ENCODE measurements around the gene ATP4B.
"Not testable (repeated sequence)": the region's sequence is repeated elsewhere in the genome, so short reads cannot be mapped to it uniquely, and the experiment has no call there.

Gene ATP4B

DNA sequence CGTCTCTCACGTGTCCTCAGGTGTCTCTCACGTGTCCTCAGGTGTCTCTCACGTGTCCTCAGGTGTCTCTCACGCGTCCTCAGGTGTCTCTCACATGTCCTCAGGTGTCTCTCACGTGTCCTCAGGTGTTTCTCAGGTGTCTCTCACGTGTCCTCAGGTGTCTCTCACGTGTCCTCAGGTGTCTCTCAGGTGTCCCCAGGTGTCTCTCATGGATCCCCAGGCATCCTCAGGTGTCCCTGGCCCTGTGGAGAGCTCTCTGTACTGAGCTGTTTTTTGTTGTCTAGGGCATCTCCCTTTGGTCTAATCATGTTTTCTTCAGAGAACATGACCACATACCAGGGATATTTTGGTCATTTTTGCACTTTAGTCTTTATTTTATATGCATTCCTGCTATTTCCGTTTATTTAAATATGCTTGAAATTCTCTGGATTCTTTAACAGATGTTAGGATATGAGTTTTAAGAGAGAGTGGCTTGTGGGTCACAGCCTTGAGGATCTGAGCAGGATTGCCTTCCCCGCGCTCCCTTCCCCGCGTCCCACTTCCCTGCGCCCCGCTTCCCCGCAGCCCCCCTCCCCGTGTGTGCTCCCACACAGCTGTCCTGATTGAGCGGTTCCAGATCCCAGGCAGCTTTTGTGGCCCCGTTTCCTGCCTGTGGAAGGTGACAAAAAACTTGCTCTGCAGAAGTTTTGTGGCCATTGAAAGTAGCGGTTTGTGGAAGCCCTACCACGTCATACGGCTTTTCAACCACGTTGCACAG is 31.9 kb downstream of the ATP4B start:
- H4K91ac ChIP-seq (ENCODE audit: low read length), result no peak overlapping the region
- peaks cover 18% of the 10 kb centered on the region for H3K4me1 ChIP-seq (ENCODE audit: control insufficient read depth, insufficient read depth, low read depth, low read length)
- no peak overlapping the region for H4K8ac ChIP-seq (ENCODE audit: low read length)
- H2BK120ac ChIP-seq (ENCODE audit: low read depth, low read length), result no peak overlapping the region
- no peak overlapping the region for H2BK15ac ChIP-seq (ENCODE audit: low read depth, poor library complexity, severe bottlenecking)
- no peak overlapping the region for H3K4me3 ChIP-seq (ENCODE audit: insufficient read depth in 1 of 2, low read depth in 1 of 2, low read length in 2 of 2)
- H3K23ac ChIP-seq (ENCODE audit: low read length in 2 of 2), result no peak overlapping the region
- peaks cover 47 to 64% of the 10 kb centered on the region in 2 experiments for H3K36me3 ChIP-seq (ENCODE audit: control insufficient read depth in 1 of 2, insufficient read depth in 2 of 2, low read depth in 1 of 2, low read length in 2 of 2)
- 83% methylated on average over 24 of the region's 24 CpGs for WGBS
- no peaks in the 10 kb centered on the region for H3K9me3 ChIP-seq (ENCODE audit: control insufficient read depth, low read length)
- no peak overlapping the region for H2BK12ac ChIP-seq (ENCODE audit: low read length in 2 of 2)
- H3K4me2 ChIP-seq (ENCODE audit: low read length, poor library complexity, severe bottlenecking), result no peak overlapping the region
- no peak overlapping the region for H3K4ac ChIP-seq (ENCODE audit: low read depth in 1 of 2, low read length in 2 of 2)
- no peak overlapping the region for H3K18ac ChIP-seq (ENCODE audit: low read depth in 1 of 2, low read length in 2 of 2)
- H2AFZ ChIP-seq (ENCODE audit: low read depth, low read length), result no peak overlapping the region
- H3K14ac ChIP-seq (ENCODE audit: low read length in 2 of 2), result no peak overlapping the region
- H3K27ac ChIP-seq (ENCODE audit: low read length, poor library complexity, severe bottlenecking), result peak overlapping the region; percentile 51
- peak; percentile 40 for DNase-seq
- H3K9ac ChIP-seq (ENCODE audit: low read length), result no peak overlapping the region
- H3K79me1 ChIP-seq (replicated peaks; ENCODE audit: low read length, poor library complexity, severe bottlenecking), result peaks cover 43% of the 10 kb centered on the region
- no peak overlapping the region for H2AK5ac ChIP-seq (ENCODE audit: low read length, severe bottlenecking)
- no peak overlapping the region for H2BK5ac ChIP-seq (ENCODE audit: low read depth, low read length, poor library complexity, severe bottlenecking)
- no peaks in the 10 kb centered on the region for H3K27me3 ChIP-seq (ENCODE audit: control insufficient read depth in 1 of 2, insufficient read depth in 1 of 2, low read length in 2 of 2)

DNA sequence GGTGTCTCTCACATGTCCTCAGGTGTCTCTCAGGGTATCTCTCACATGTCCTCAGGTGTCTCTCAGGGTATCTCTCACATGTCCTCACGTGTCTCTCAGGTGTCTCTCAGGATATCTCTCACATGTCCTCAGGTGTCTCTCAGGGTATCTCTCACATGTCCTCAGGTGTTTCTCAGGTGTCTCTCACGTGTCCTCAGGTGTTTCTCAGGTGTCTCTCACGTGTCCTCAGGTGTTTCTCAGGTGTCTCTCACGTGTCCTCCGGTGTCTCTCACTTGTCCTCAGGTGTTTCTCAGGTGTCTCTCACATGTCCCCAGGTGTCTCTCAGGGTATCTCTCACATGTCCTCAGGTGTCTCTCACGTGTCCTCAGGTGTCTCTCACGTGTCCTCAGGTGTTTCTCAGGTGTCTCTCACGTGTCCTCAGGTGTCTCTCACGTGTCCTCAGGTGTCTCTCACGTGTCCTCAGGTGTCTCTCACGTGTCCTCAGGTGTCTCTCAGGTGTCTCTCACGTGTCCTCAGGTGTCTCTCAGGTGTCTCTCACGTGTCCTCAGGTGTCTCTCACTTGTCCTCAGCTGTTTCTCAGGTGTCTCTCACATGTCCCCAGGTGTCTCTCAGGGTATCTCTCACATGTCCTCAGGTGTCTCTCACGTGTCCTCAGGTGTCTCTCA is 33.2 kb downstream of the ATP4B start:
- not testable (repeated sequence) for DNase-seq; H4K91ac ChIP-seq (ENCODE audit: low read length); H2BK12ac ChIP-seq (ENCODE audit: low read length in 2 of 2); H3K27me3 ChIP-seq (ENCODE audit: control insufficient read depth in 1 of 2, insufficient read depth in 1 of 2, low read length in 2 of 2); H2BK15ac ChIP-seq (ENCODE audit: low read depth, poor library complexity, severe bottlenecking); H3K9ac ChIP-seq (ENCODE audit: low read length); H2BK5ac ChIP-seq (ENCODE audit: low read depth, low read length, poor library complexity, severe bottlenecking); H4K8ac ChIP-seq (ENCODE audit: low read length); H3K4ac ChIP-seq (ENCODE audit: low read depth in 1 of 2, low read length in 2 of 2); H3K27ac ChIP-seq (ENCODE audit: low read length, poor library complexity, severe bottlenecking); H3K18ac ChIP-seq (ENCODE audit: low read depth in 1 of 2, low read length in 2 of 2); H3K14ac ChIP-seq (ENCODE audit: low read length in 2 of 2); H3K9me3 ChIP-seq (ENCODE audit: control insufficient read depth, low read length); H2AFZ ChIP-seq (ENCODE audit: low read depth, low read length); H2BK120ac ChIP-seq (ENCODE audit: low read depth, low read length); H3K4me3 ChIP-seq (ENCODE audit: insufficient read depth in 1 of 2, low read depth in 1 of 2, low read length in 2 of 2); H3K23ac ChIP-seq (ENCODE audit: low read length in 2 of 2); H2AK5ac ChIP-seq (ENCODE audit: low read length, severe bottlenecking); H3K4me2 ChIP-seq (ENCODE audit: low read length, poor library complexity, severe bottlenecking)
- 96% methylated on average over 14 of the region's 14 CpGs for WGBS
- Histone ChIP-seq H3K36me3 (ENCODE audit: control insufficient read depth in 1 of 2, insufficient read depth in 2 of 2, low read depth in 1 of 2, low read length in 2 of 2) (peaks cover 41 to 57% of the 10 kb centered on the region in 2 experiments), H3K79me1 (replicated peaks; ENCODE audit: low read length, poor library complexity, severe bottlenecking) (peaks cover 40% of the 10 kb centered on the region), H3K4me1 (ENCODE audit: control insufficient read depth, insufficient read depth, low read depth, low read length) (peaks cover 20% of the 10 kb centered on the region)

DNA sequence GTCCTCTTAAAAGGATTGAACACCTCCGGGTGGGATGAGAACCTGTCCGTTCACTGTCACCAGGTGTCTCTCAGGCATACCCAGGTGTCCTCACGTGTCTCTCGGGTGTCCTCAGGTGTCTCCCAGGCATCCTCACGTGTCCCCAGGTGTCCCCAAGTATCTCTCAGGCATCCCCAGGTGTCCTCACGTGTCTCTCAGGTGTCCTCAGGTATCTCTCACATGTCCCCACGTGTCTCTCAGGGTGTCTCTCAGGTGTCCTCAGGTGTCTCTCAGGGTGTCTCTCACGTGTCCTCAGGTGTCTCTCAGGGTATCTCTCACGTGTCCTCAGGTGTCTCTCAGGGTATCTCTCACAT is 33.8 kb downstream of the ATP4B start:
- Histone ChIP-seq H2BK5ac (ENCODE audit: low read depth, low read length, poor library complexity, severe bottlenecking) (no peak overlapping the region), H3K79me1 (replicated peaks; ENCODE audit: low read length, poor library complexity, severe bottlenecking) (peaks cover 39% of the 10 kb centered on the region), H2BK15ac (ENCODE audit: low read depth, poor library complexity, severe bottlenecking) (no peak overlapping the region), H3K27me3 (ENCODE audit: control insufficient read depth in 1 of 2, insufficient read depth in 1 of 2, low read length in 2 of 2) (no peaks in the 10 kb centered on the region), H4K91ac (ENCODE audit: low read length) (no peak overlapping the region), H2BK12ac (ENCODE audit: low read length in 2 of 2) (no peak overlapping the region), H3K18ac (ENCODE audit: low read depth in 1 of 2, low read length in 2 of 2) (no peak overlapping the region), H3K27ac (ENCODE audit: low read length, poor library complexity, severe bottlenecking) (no peak overlapping the region), H3K4me3 (ENCODE audit: insufficient read depth in 1 of 2, low read depth in 1 of 2, low read length in 2 of 2) (no peak overlapping the region), H2AK5ac (ENCODE audit: low read length, severe bottlenecking) (no peak overlapping the region), H3K4me2 (ENCODE audit: low read length, poor library complexity, severe bottlenecking) (no peak overlapping the region), H3K4me1 (ENCODE audit: control insufficient read depth, insufficient read depth, low read depth, low read length) (peaks cover 20% of the 10 kb centered on the region), H3K23ac (ENCODE audit: low read length in 2 of 2) (no peak overlapping the region), H2AFZ (ENCODE audit: low read depth, low read length) (no peak overlapping the region), H3K9ac (ENCODE audit: low read length) (no peak overlapping the region), H3K36me3 (ENCODE audit: control insufficient read depth in 1 of 2, insufficient read depth in 2 of 2, low read depth in 1 of 2, low read length in 2 of 2) (peaks cover 35 to 57% of the 10 kb centered on the region in 2 experiments), H3K14ac (ENCODE audit: low read length in 2 of 2) (no peak overlapping the region), H4K8ac (ENCODE audit: low read length) (no peak overlapping the region), H3K9me3 (ENCODE audit: control insufficient read depth, low read length) (no peaks in the 10 kb centered on the region), H2BK120ac (ENCODE audit: low read depth, low read length) (no peak overlapping the region), H3K4ac (ENCODE audit: low read depth in 1 of 2, low read length in 2 of 2) (no peak overlapping the region)
- peak; percentile 1 for DNase-seq
- 98% methylated on average over 9 of the region's 9 CpGs for whole genome bisulfite sequencing

DNA sequence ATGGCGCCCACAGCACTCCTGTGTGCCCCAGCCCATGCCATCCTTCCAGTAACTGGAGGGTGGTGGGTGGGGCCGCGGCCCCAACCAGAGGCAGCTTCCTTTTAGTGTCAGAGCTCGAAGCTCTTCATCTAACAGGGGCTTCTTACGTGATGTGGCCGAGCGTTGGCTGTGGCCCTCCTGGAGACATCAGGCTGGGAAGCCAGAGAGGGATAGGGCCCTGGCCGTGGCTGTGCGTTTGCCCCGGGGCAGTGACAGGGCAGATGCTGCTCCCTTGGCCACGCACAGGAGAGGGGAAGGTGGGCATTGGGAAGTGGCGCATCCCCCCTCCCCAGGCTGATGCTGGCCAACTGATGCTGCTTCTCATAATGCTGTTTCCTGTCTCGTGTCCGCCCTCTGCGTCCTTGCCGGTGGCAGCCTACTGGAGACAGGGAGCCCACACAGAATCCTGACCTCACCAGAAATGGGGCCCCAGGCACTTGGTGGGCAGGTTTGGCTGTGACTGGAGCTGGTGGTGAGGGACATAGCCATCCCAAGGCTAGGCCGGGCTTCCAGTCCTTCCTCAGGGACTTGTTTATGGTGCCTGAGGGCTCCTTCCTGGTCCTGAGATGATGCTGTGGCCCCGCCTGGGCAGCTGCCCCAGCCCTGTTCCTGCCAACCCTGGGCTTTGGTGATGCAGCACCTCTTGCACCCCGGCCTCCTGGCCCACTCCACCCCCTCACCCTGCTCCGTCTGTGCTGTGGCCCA is 34.3 kb downstream of the ATP4B start:
- no peak overlapping the region for H2AFZ ChIP-seq (ENCODE audit: low read depth, low read length)
- no peak overlapping the region for H3K14ac ChIP-seq (ENCODE audit: low read length in 2 of 2)
- no peak overlapping the region for H3K18ac ChIP-seq (ENCODE audit: low read depth in 1 of 2, low read length in 2 of 2)
- H2BK12ac ChIP-seq (ENCODE audit: low read length in 2 of 2), result no peak overlapping the region
- no peak overlapping the region for H4K91ac ChIP-seq (ENCODE audit: low read length)
- H3K4me3 ChIP-seq (ENCODE audit: insufficient read depth in 1 of 2, low read depth in 1 of 2, low read length in 2 of 2), result no peak overlapping the region
- H2BK15ac ChIP-seq (ENCODE audit: low read depth, poor library complexity, severe bottlenecking), result no peak overlapping the region
- no peak overlapping the region for H3K4ac ChIP-seq (ENCODE audit: low read depth in 1 of 2, low read length in 2 of 2)
- H2BK5ac ChIP-seq (ENCODE audit: low read depth, low read length, poor library complexity, severe bottlenecking), result no peak overlapping the region
- 97% methylated on average over 20 of the region's 20 CpGs for WGBS
- H3K9me3 ChIP-seq (ENCODE audit: control insufficient read depth, low read length), result no peaks in the 10 kb centered on the region
- no peak overlapping the region for H4K8ac ChIP-seq (ENCODE audit: low read length)
- no peak overlapping the region for H2BK120ac ChIP-seq (ENCODE audit: low read depth, low read length)
- H2AK5ac ChIP-seq (ENCODE audit: low read length, severe bottlenecking), result peak overlapping the region; percentile 8
- no peak overlapping the region for H3K4me2 ChIP-seq (ENCODE audit: low read length, poor library complexity, severe bottlenecking)
- H3K36me3 ChIP-seq (ENCODE audit: control insufficient read depth in 1 of 2, insufficient read depth in 2 of 2, low read depth in 1 of 2, low read length in 2 of 2), result peaks cover 30 to 51% of the 10 kb centered on the region in 2 experiments
- H3K79me1 ChIP-seq (replicated peaks; ENCODE audit: low read length, poor library complexity, severe bottlenecking), result peaks cover 34% of the 10 kb centered on the region
- H3K4me1 ChIP-seq (ENCODE audit: control insufficient read depth, insufficient read depth, low read depth, low read length), result peaks cover 17% of the 10 kb centered on the region
- H3K23ac ChIP-seq (ENCODE audit: low read length in 2 of 2), result no peak overlapping the region
- DNase-seq, result peak; percentile 40
- H3K27me3 ChIP-seq (ENCODE audit: control insufficient read depth in 1 of 2, insufficient read depth in 1 of 2, low read length in 2 of 2), result no peaks in the 10 kb centered on the region
- no peak overlapping the region for H3K27ac ChIP-seq (ENCODE audit: low read length, poor library complexity, severe bottlenecking)
- no peak overlapping the region for H3K9ac ChIP-seq (ENCODE audit: low read length)

All from mesenchymal stem cell (in vitro differentiated cells and primary cell).